NCI-H526 (cell line): Measurements from ENCODE around the gene HOXC6.
"Not testable (repeated sequence)": the region's sequence is repeated elsewhere in the genome, so short reads cannot be mapped to it uniquely, and the experiment has no call there.

Source experiments
- DNase-seq, 2 experiments: peaks; one replicate each; lab custom pipeline; 2025; lab: John Stamatoyannopoulos, UW

Gene HOXC6

DNA sequence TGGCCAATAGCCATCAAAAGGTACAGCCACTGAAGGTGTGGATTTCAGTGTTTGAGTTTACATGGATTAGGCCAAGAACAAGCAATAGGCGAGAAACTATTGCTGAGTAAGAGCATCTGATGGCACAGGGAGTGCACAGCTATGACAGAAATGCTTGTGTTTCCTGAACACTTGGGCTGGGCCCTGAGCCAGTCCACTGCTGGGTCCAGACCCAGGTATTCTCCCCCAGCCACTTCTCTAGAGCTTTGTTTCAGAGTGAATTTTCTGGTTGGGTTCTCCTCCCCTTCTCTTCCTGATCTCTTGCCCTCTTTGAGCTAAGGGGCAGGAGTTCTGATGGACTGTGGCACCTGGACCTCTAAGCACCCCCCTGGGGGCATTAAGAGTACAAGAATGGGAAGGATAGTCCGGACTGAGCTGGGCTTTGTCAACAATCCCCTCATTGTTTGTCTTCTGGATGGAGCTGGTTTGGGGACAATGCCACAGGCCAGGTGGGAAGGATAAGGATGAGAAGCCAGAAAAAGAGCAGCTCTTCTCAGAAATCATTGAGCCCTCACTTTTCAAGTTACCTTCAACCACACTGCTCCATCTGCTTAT lies 13.0 kb downstream of the HOXC6 start:
- DNase-seq, result peak in 1 of 2 experiments; percentile 44

DNA sequence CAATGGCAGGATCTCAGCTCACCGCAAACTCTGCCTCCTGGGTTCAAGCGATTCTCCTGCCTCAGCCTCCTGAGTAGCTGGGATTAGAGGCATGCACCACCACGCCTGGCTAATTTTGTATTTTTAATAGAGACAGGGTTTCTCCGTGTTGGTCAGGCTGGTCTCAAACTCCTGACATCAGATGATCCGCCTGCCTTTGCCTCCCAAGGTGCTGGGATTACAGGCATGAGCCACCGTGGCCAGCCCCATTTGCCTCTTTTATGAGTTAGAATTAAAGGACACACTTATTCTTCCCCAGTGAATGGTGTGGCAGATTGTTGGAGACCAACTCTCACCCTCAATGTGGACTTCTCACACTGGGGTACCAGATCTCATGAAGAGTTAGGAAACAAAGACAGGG lies 13.8 kb downstream of the HOXC6 start:
- DNase-seq, result not testable (repeated sequence)

DNA sequence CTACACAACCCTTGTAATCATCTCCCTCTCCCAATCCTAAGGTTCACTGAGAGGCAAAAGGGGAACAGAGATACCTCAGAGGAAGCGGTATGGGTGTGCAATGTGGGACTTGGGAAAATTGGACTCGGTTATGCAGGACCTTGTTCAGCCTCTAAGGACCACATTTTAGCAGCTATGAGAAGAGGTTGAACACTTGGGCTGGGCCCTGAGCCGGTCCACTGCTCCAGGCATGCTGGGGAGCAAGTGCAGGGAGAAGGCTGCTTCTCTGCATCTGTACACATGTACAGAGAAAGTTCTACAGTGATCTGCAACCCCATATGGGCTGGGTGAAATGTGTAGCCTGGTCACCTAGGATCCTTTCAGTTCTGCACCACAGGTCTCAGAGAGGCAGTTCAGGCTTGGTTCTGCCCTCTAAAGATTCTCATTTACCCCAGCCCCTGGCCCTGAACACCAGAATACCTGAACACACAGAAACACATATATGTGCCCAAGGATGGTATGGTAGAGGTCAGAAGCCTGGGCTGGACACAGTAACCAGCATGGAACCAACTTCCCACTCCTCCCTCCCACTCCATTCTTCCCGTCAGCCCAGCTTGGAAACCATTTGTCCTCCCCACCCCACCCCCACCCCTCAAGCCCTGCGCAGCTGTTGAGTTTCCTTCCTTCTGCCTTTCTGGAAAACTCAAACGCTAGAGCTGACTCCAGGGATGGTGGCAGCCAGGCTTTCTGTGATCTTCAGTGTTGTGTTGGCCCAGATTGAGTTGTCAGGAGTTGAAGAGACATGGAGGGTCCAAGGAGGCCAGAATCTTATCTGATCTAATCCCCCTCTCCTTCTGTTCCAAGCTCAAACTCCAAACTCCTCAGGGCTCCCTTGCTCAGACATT lies 15.0 kb downstream of the HOXC6 start:
- DNase-seq, result no peak

DNA sequence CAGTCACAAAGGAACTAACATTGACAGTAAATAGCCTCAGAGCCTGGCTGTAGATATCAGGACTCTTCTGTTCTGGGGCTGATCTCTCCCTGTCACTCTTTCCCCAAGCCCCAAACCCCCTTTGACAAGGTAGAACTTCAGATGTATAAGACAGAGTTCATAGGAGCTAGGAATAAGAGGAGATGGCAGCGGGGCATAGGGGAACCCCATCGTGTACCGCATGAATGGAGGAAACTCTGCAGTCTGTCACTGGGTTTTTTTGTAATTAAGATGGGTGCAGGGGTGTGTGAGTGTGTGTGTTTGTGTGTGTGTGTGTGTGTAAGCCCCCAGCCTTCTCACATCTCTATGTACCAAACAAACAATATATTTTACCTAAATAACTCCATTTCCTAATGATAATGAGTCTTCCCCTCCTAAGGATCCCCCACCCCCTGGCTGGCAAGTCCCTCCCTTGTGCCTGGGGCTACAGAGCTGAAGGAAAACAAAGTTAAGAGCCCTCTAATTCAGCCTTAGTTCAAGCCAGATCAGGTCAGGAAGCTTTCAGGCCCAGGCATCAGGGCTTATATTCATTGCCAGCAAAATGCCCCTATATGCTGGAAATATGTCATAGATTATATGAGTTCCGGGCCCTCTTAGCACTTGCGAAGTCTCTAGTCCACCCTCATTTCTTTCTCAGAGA lies 16.3 kb downstream of the HOXC6 start:
- DNase-seq, result no peak

DNA sequence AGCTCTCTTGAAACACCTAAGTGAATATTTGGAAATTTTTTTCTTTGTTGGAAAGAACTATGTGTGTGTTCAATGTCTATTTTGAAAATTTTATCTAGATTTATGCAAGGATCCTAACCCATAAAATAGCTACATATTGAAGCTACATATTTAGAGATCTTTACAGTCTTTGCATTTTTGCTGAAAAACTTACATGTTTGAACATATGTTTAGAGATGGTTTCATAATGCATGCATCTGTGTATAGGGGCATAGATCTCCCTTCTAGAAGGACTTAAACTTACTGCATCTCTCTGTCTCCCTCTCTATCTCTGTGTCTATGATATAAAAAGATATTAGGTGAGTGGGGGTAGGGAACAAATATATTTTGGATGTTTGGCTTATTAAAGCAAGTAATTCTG lies 17.2 kb downstream of the HOXC6 start:
- no peak for DNase-seq

DNA sequence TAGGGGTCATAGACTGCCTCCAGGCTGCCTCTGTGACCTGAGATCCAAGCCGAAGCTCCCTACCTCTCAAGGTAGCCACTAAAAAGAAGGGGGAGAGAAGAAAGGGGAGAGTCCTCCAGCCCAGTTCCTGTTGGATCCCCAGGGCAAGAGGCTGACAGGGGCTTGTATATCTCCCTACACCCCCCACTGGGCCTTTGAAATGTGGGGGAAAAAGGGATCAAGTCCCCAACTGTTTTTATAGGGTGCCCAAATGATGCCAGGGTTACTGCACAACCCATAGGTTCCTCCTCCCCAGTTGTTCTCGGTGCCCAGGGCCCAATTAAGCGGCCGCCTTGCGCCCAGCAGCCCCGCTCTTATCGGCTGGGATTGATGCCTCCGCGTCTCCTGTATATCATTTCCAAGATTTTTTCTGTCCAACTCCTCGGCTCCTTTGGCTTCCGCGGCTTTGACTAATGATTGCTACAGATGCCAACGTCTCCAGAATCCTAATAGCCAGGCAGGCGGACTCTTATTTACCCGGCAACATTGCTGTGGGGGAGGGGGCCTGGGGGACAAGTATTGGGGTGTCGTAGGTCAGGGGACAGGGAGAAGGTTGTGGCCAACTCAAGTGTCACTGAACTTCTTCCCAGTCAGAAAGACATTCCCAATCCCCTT lies 17.8 kb downstream of the HOXC6 start:
- no peak for DNase-seq

DNA sequence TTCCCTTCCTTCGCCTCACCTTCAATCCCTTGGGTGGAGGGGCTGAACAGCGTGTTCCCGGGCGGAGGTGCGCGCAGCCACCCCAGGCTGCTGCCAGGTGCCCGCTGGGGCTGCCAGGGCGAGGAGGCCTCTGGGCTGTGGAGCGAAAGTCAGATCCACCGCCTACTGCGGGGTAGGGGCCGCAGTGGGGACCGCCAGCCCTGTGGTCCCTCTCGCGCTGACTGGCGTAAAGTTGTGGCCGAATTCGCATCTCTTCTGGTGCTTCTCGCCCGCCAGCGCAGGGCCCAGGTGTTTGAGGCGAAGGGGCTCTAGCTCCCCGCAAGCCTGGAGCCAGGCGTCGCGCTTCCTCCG lies 18.5 kb downstream of the HOXC6 start:
- no peak for DNase-seq

DNA sequence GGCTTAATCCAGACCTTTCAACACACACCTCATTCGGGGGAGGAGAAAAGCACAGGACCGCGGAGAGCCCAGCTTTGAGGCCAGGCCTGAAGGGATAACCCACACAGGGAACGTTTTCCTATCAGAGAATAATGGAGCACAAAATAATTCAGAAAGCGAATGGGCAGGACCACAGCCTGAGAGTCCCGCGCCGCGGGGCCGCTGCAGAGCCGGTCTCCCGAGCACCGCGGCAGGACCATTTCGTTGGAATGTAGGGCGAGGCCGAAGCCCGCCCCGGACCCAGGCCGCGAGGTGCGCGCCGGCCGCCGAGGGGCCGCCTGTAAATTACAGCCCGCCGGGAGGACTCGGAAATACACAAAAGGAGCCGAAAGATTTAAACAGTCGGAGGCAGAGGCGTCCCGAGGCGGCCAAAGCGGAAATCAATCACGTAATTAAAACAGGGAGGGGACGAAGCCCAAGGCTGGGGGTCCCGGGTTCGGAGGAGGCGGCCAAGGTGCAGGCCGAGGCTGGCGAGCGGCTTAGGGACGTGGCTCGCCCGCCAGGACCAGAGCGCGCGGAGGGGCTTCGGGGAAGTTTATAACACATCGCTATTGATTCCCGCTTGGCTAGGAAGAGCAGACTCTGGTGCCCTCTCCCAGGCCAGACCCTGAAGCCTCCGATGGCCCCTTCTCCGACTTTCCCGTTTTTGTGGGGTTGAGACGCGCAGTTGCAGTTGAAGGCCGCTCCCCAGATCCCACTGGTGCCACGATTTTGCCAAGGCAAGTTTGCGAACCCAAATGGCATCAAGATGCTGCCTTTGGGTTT lies 19.1 kb downstream of the HOXC6 start:
- DNase-seq, result no peak

DNA sequence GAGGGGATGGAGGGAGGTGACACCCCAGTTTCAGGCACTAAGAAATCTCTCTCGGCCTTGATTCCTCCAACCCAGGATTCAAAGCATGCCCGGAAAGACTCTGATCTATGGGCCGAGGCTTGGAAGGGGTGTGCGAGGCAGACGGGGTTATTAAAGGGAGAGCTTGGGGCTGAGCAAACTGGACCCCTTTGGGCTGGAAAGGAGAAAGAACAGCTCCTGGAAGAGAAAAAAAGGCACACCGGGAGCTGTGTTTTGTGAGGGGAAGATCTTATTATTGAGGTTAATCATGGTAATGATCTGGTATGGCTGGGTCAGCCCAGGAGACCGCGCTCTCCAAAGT lies 19.7 kb downstream of the HOXC6 start:
- DNase-seq, result no peak

DNA sequence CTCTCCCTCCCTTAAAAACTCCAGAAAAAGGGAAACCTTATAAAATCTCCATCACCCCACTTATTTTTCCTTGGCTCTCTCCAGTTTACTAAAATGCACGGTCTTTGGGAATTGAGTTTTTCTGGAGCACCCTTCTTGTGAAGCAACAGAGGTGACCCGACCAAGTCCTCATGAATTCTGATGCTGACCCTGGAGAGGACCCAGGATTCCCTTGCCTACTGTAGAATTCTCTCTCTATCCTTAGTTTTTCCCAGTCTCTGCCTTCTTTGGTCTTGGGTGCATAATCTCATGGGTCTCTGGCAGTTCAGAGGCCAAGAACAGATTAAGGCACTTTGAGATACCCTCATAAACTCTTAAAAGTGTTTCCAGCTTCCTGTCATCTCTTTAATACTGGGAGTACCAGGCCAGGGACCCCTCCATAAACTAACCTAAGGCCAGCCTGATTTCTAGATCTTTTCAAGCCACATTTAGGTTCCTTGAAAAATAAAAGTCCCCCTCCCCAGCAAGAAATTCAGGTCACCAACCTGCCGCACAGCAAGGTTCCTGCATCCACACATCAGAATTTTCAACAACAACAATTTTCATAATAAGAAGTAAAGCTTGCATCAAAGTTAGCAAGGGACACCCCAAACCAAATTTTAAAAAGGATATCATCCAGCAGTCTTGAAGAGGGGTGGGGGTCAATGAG lies 20.3 kb downstream of the HOXC6 start:
- no peak for DNase-seq

DNA sequence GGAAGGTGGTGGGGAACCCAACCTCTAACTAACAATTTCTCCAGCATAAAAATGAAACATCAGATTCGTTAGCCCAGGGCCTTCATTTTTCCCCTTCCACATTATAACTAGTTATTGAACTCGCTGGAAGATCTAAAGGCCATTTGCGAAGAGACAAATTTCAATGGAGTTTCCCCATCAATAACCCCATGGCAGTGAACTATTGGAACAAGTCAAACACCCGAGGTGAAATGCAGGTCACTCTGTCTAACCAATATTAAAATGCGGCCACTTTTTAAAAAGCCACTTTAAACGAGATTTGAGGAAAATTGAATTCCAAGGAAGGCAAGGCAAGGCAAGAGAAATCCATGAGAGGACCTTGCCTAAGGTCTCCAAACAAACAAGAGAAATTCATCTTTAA lies 20.9 kb downstream of the HOXC6 start:
- no peak for DNase-seq

DNA sequence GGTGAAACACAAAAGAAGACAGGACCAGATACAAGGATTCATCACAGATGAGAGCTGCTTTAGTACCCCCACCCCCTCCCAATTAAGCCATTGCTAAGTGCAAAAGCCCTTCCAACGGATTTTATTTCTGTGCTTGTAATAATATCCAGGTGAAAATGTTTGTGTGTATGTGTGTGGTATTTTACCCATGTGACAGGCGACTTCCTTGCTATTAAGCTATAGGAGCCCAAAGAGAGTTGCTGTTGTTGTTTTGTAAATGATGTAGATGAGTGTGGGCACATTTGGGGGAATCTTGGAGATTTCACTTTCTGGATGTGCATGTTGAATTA lies 22.2 kb downstream of the HOXC6 start:
- DNase-seq, result no peak

DNA sequence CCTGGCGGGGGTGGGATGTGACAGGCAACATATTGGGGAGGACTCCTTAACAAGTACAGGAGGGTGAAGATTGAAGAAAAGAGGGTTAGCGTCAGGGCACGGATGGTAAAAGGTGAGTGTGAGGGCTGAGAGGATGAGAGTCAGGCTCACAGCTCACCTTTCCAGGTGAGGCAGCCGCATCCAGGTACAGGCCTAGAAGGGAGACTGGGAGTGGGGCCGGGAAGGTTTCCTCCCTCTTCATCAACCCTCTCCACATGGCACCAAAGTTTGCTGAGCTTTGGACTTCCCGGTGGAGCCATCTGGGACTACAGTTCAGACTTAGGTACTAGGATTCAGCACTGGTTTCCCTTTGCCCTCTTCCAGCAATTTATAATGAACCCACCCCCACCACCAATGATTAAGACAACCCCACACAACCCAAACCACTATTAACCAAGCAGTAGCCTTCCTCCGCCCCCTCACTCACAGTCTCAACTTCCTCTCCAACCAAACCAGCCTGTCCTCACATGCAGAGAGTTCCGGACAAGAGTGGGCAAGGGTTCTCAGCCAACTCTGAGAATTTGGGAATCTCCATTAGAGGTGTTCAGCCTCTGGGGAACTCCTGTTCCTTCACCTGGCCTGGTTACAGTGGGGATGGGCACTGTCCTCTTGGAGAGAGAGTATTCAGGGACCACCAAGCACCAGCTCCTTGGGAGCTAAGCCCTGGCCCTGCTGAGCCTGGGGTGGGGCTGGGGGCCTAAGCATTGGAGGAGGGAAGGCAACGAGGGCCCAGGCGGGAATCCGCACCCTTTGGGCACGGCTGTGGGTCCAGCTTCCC lies 23.0 kb downstream of the HOXC6 start:
- peak in 1 of 2 experiments; percentile 38 for DNase-seq

DNA sequence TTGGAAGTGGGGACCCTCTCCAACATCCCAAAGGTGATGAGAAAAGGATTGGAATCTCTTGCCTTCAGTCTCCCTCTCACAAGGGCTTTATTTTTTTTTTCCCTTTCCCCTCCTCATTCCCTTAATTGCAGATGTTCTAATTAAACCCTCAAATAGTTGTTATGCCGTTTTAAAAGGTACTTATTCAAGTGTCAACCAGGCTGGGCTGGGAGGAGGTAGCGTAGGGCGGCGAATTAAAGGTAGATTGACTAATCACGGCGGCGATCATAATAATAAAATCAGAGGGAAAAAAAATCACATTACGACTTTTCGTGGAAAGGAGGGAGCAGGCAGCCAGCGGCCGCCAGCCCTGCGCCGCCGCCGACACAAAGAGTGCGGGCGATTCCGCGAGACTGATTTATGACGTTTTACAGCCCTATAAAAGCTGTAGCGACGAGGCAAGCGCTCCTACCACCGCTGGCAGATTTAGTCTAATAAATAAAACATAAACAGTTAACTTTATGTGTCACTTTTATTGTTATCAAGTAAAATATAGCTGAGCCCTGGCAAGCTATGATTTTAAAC lies 23.7 kb downstream of the HOXC6 start:
- DNase-seq, result peak in 1 of 2 experiments; percentile 76

DNA sequence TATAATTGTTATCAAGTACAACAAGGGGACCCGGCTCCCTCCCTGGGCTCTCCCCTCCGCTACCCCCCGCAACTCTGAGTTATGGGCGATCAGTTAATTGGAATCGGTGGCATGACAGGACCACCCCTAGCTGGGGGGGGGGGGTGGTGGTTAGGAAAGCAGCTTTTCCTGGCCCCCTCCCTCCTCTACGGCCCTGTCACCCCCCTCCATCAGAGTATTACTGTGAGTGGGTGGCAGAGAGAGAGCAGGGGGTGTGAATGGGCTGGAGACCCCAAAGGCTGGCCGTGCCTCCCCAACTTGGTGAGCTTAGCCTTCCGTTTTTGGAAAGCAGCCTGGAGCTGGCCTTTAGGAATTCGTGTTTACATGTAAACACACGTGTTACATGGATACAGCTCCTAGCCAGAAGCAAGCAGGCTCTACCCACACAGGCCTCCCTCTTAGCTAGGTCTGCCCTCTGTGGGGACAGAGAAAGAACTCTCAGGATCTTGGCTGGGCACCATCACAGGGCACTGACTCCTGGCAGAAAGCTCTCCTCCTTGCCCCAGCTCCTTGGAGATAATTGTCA lies 24.3 kb downstream of the HOXC6 start:
- no peak for DNase-seq

DNA sequence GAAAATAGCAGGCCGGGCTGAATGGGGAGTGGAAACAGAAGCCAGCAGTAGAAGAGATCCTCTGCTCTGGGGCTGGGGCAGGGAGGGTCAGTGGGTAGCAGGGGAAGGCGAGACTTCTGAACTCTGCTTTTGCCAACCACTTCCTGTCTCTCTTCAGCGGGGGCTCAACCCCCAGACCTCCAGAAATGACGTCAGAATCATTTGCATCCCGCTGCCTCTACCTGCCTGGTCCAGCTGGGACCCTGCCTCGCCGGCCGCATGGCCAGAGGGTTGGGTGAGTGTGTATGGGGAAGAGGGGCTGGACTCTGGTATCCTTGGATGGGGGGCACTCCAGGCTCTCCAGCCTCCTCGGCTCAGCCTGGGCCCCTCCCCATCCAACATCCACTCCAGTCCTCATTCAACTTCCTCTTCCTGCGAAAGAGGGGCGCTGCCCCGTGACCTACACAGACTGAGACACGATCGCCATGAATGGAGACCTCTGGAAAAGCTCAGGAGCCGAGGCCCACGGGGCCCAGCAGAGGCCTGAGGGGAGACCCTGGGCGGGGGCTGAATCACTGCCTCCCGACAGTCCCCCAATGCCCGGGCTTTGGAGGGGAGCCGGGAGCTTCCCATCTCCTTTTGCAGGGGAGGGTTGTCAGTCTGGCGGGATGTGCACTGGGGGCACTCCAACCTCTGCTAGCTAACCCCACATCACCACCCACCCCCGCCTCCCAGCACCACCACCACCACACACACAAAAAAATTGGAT lies 24.9 kb downstream of the HOXC6 start:
- no peak for DNase-seq

DNA sequence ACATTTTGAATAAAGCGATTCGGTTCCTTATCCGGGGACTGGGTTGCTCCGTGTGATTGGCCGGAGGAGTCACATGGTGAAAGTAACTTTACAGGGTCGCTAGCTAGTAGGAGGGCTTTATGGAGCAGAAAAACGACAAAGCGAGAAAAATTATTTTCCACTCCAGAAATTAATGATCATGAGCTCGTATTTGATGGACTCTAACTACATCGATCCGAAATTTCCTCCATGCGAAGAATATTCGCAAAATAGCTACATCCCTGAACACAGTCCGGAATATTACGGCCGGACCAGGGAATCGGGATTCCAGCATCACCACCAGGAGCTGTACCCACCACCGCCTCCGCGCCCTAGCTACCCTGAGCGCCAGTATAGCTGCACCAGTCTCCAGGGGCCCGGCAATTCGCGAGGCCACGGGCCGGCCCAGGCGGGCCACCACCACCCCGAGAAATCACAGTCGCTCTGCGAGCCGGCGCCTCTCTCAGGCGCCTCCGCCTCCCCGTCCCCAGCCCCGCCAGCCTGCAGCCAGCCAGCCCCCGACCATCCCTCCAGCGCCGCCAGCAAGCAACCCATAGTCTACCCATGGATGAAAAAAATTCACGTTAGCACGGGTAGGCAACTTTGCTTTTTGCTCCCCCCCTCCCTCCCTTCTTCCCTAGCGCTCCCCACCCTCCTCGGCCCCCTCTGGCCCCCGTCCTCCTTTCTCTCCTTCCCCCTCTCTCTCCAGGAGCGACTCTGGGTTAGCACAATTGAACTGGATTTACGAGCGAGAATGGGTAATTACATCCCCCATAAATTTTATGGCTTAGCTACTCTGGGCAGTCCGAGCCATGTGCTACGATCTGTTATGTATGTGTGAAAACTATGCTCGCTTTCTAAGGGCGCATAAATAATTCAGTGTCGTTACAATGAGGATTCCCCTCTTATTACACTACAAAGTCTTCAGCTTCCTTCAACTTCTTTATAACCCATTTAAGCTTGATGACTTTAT lies 25.8 kb downstream of the HOXC6 start, which contains the start of gene HOXC4:
Gene HOXC4 (plus strand): TSS at position 85 of the 991 bp plus-strand sequence. CDS start 88 bp downstream, at position 173.
- peak in 1 of 2 experiments; percentile 68 for DNase-seq

DNA sequence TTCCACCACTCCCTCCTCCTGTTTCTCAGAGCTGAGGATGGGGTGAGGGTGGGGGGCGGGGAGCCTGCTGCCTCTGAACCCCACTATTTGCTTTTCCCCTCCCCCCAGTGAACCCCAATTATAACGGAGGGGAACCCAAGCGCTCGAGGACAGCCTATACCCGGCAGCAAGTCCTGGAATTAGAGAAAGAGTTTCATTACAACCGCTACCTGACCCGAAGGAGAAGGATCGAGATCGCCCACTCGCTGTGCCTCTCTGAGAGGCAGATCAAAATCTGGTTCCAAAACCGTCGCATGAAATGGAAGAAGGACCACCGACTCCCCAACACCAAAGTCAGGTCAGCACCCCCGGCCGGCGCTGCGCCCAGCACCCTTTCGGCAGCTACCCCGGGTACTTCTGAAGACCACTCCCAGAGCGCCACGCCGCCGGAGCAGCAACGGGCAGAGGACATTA lies 26.5 kb downstream of the HOXC6 start:
- DNase-seq, result no peak
